ENCODE results near the gene CALCOCO1. TPM values are rescaled to one million over a fixed set of nuclear protein-coding genes. Genes with fewer than 3 reads are reported as not detected.
A peak's percentile ranks its signal among the peaks of the same experiment; 100 is the strongest.
"Not testable (repeated sequence)": the region's sequence is repeated elsewhere in the genome, so short reads cannot be mapped to it uniquely, and the experiment has no call there.

CALCOCO1 gene, protein sequence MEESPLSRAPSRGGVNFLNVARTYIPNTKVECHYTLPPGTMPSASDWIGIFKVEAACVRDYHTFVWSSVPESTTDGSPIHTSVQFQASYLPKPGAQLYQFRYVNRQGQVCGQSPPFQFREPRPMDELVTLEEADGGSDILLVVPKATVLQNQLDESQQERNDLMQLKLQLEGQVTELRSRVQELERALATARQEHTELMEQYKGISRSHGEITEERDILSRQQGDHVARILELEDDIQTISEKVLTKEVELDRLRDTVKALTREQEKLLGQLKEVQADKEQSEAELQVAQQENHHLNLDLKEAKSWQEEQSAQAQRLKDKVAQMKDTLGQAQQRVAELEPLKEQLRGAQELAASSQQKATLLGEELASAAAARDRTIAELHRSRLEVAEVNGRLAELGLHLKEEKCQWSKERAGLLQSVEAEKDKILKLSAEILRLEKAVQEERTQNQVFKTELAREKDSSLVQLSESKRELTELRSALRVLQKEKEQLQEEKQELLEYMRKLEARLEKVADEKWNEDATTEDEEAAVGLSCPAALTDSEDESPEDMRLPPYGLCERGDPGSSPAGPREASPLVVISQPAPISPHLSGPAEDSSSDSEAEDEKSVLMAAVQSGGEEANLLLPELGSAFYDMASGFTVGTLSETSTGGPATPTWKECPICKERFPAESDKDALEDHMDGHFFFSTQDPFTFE
- 155 TPM for total RNA-seq

DNA sequence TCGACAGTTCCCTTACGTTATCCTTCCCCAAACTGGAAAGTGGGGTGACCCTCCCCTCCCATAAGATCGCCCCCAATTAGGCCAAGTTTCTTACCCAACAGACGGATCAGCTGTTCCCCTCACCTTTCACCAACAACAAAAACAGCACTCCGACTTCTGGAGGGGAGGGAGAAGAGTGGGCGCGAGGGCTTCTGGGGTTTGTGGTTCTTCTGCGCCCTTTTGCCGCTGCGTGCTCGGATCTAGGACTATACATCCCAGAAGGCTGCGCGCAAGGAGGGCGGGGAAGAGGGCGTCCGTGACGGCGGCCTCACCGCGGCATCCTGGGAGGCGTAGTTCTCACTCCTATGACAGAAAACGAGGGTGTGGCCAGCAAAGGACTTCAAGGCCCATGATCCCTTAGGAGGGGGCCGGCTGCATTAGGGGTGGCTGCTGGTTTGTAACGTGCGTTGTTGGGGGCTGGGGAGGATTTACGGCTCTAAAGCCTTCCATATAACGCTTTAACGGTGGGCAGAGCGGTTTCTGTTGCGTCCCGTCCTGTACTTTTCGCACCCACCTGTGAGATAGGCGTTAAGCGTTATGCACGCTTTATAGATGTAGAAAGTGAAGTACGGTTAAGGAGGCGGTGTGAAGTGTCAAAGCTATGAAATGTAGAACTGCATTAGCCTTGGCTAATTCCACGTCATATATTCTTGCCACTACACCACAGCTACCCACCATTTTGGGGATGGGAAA lies at the start of gene CALCOCO1:
Gene CALCOCO1 (minus strand): TSS at position 143 of the 732 bp plus-strand sequence. CDS start 2,210 bp downstream, outside the sequence.
- DNase-seq (ENCODE audit: low read depth in 2 of 3, low spot score in 2 of 3), result peak; percentile 92 to 99 (median 97)

DNA sequence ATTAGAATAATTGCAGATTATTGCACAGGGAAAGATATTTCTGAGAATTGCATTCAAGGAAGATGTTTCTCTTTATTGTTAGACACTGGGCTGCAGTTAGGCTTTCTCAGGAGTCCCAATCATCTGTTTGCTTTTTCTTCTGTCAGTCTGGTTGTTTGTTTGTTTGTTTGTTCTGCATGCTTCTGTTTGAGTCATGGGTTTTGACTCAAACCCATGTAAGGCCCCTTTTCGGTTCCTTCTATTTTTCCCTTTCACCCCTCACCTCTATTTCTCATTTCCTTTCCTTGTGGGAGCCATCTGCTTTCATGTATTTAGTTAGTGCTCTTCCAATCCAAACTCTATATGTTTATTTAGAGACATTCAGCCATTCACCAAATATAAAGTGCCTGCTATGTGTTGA lies 49.6 kb upstream of the CALCOCO1 start:
- no peak for DNase-seq (ENCODE audit: low read depth in 2 of 3, low spot score in 2 of 3)

DNA sequence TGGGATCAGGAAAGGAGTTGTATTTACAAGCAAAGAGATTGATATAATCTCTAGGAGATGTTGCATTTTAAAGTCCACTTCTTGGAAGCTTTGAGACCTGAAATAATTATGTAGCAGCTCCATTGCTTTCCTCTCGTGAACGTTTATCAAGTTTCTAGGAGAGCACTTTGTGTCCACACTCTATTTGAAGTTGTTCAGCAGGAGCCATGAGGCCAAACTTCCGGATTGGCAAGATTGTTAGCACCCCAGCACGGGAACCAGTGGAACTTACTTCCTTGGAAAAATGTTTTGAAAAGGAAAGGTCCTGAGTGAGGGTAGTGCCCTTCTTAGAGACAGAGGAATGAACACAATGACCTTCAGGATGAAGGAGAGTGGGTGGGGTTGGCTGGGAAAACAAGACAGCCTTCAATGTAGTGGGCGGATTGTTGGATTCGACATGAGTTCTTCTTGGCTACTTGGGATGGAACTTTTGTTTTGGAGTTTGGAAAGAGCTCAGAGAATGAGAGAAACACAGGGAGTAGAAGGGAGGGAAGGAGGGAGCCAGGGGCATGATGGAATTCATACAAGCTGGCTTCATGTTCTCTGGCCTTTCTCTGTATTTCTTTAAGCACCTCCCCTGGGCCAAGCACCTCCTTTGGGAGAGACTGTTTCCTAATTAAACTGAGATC lies 48.4 kb upstream of the CALCOCO1 start:
- no peak for DNase-seq (ENCODE audit: low read depth in 2 of 3, low spot score in 2 of 3)

DNA sequence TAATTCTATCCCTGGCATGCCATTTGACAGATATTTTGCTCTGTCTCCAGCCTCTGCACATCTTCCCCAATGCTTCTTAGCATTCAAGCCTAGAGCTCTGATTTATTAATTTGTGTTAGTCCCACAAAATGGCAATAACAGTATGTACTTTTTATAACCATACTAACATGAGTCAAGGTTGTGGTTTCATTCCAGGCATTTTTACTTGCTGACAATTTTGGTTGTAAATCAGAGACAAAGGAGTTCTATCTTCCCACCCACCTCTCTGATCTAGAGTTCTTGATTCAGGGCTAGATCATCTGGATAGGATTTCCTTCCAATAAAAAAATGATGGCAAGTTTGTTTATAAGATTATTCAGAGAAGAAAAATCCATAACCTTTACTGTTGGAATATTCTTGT lies 43.0 kb upstream of the CALCOCO1 start:
- no peak for DNase-seq (ENCODE audit: low read depth in 2 of 3, low spot score in 2 of 3)

DNA sequence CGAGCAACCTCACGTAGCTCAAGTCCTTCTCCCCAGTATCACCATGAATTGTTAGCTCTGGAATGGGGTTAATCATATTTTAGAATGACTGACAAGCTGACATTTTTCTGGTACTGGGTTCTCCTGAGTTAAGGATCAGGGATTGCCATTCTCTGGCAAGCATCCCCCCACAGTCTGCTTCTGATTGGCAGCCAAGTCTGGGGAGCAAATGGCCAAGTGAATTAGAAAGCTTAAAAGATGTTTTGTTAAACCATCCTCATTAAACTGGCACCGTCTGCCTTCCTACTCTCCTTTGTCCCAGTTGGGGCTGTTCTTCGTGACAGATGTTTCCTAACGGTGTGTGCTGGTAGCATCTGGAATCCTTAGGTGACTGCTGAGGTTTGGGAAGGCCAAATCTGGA lies 41.7 kb upstream of the CALCOCO1 start:
- no peak for DNase-seq (ENCODE audit: low read depth in 2 of 3, low spot score in 2 of 3)

DNA sequence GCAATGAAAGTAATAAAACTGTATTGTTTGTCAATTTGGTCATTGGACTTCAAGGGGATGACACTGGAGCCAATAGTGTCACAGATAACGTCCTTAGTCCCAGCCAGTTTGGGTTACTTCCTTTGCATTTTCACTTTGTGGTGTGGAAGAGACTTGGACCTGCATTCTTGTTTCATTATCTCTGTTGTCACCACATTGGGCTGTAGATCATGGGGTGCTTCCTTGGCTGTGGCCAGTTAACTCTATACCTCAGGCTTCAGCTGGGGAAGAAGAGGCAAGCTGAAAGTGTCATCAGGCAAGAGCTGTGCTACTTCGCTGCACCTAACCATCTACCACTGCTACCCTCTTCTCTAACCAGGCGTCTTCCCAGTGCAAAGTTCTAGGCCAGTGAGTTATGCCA lies 39.6 kb upstream of the CALCOCO1 start:
- DNase-seq (ENCODE audit: low read depth in 2 of 3, low spot score in 2 of 3), result no peak

DNA sequence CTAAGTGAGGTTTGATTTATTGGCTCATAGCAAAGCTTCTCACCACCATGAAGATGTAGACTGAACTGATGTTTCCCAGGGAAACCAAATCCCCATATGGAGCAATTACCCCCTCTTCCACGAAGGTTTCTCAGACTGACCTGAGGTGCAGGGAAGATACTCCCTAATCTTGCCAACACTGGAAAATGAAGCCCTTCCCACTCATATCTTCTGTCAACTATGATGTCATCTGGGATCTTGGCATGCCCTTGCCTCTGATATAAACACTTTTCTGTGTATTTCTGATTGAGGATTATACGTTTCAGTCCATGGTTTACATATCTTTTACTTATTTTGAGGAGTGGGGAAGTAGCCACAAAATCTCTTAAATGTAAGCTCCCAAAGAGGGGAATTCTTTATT lies 38.6 kb upstream of the CALCOCO1 start:
- DNase-seq (ENCODE audit: low read depth in 2 of 3, low spot score in 2 of 3), result no peak

DNA sequence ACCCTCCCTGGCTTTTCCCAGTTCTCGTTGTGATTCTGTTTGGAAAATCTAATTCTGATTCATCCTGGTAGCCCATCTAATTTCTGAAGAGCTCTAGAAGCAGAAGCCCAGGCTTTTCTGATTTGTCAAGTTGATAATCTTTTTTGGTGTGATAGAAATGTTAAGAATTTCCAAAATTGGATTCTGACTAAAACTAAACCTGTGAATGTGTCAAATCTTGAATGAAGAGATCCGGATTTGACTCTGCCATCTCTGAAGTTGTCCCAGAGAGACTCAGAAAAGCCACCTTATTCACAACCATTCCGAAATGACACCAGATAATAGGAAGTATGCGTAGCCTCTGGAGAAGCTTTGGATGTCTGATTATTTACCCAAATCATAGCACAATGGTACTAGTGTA lies 37.4 kb upstream of the CALCOCO1 start:
- DNase-seq (ENCODE audit: low read depth in 2 of 3, low spot score in 2 of 3), result no peak

DNA sequence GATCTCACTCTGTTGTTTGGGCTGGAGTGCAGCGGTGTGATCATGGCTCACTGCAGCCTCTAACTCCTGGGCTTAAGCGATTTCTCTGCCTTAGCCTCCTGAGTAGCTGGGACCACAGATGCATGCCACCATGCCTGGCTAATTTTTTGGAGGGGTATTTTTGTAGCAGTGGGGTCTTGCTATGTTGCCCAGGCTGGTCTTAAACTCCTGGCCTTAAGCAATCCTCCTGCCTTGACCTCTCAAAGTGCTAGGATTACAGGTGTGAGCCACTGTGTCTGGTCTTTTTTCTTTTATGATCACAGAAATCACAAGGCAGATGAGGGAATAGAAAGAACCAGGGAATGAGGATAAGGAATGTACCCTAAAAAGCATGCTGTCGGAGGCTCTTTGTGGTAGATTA lies 35.5 kb upstream of the CALCOCO1 start:
- not testable (repeated sequence) for DNase-seq (ENCODE audit: low read depth in 2 of 3, low spot score in 2 of 3)

DNA sequence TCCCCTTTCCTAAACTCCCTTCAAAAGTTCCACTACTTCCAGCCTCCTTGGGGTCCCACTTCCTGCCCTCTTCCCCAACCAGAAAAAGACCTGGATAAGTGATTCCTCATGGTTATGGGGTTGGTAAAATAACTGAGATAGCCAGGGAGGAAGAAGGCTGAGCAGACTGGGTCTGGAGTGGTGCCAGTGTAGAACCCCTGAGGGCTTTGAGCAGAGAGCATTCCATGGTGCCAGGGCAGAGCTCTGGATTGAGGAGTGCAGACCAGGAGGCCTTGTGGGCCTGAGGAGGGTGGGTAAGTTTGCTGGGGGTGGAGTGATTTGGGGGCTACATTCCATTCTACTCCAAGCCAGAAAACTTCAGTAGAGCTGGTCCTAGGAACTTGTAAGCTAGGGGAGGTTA lies 34.1 kb upstream of the CALCOCO1 start:
- DNase-seq (ENCODE audit: low read depth in 2 of 3, low spot score in 2 of 3), result no peak

DNA sequence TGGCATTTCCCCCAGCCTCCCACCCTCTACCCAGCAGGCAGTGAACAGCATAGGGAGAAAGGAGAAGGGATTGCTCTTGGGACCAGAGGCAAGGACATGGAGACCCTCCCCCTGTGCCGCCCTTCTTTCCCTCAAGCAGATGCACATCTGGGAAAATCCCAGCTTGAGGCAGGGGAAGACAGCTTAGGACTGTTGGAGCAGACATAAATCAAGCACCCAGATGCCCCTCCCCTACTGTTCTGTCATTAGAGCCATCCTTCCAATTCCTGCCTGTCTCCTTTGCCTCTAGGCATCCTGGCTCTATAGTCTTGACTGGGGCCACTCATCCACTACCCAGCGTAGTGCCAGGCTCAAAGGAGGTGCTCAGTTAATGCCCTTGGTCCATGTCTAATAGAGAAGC lies 32.0 kb upstream of the CALCOCO1 start:
- no peak for DNase-seq (ENCODE audit: low read depth in 2 of 3, low spot score in 2 of 3)

DNA sequence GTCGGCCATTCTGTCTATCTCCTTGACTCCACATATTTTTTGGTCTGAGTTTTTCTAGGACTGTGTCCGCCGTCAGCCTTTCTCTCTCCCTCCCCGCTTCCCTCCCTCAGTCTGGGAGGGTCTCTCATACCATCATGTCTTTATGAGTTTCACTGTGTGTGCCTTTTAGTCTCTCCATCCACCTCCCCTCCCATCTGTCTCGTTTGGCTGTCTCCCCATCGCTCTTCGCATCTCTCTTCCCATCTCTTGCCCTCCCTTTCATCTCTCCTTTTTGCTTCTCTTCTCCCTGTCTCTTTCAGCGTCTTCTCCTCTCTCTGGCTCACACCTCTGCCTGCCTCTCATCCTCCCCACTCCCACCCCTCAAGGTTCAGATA lies 31.5 kb upstream of the CALCOCO1 start:
- no peak for DNase-seq (ENCODE audit: low read depth in 2 of 3, low spot score in 2 of 3)

DNA sequence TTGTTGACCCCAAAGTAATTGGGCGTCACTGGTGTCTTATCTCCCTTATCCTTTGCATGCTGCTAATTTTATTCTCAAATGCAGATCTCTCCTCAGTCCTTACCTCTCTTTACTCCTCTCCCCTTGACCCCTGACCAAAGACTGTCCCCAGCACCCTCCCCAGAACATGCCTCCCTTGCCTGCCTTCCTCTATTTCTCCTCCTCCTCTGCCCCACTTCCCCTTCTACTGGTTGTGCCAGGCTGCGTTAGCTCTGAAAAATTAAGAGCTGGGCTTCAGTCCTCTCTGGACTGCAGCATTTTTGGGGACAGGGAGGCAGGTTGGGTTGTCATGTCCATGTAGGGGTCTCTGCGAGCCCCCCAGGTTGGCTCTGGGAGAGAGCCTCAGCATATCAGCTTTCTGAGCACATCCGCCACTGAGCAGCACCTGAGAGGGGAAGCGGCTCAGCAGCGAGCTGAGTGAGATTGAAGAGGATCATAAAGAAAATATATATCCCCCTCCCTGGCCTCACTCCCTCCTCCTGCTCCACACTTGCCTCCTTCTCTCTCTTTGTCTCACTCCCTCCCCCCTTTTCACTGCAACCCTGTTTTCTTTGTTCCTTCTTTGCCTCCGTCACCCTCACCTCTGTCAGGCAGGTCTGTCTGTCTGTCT lies 31.0 kb upstream of the CALCOCO1 start:
- DNase-seq (ENCODE audit: low read depth in 2 of 3, low spot score in 2 of 3), result no peak

DNA sequence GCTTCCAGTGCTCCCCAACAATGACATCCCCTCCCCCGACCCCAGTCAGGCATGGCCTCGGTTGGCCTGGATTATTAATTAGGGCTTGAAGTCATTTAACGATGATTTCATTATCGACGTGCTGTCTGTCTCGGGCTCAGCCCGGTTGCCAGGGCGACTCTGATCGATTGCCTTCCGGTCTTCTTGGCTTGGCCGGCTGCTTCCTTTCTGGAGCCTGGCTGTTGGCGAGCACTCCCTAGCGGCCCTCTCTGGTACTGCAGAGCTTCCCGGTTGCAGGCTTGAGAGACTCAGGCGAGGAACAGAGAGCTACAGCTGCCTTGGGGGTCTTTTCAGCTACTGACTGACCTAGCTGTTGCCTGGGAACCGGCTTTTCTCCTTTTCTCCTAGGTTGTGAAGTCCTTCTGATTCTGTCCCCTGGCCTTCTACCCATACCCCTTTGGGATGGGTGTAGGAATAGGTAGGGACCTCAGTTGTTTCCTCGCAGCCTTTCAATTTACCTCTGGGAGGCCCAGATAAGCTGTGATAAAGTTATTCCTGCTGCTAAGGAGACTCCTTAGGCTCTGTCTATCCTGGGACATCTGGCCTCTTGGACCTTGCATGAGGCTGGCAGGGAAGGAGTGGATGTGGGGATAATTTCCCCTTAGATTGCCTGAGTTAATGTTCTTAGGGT lies 30.0 kb upstream of the CALCOCO1 start:
- peak; percentile 57 to 79 (median 65) for DNase-seq (ENCODE audit: low read depth in 2 of 3, low spot score in 2 of 3)

DNA sequence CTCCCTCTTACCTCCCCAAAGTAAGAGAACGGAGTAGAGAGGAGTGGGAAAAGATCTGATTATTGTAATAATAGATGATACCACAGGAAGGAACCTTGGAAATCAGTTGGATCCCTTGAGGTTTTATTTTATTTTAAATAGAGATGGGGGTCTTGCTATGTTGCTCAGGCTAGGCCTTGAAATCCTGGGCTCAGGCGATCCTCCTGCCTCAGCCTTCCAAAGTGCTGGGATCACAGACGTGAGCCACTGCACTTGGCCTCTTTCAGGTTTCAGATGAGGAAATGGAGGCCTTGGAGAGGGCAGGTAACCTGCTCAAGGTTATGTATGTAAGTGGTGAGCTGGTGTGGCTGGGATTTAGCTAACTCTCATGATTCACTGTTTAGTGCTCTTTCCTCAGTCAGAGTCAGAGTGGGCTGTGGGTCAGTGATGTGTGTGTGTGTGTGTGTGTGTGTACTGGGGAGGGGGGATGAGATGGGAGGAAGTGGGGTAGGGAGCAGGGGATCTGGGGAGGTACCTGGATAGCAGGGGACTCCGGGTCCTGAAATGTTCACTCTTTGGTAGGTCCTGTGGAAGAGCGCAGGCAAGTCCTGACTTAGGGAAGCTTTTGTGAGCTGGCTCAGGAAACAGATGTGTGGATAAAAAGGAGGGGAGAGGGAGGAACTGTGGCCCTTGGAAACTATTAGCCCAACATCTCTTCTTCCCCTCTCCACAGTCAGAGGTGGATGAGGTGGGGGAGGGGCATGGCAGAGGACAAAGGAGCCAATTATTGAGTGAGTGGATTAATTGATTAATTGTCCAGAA lies 29.2 kb upstream of the CALCOCO1 start:
- no peak for DNase-seq (ENCODE audit: low read depth in 2 of 3, low spot score in 2 of 3)

DNA sequence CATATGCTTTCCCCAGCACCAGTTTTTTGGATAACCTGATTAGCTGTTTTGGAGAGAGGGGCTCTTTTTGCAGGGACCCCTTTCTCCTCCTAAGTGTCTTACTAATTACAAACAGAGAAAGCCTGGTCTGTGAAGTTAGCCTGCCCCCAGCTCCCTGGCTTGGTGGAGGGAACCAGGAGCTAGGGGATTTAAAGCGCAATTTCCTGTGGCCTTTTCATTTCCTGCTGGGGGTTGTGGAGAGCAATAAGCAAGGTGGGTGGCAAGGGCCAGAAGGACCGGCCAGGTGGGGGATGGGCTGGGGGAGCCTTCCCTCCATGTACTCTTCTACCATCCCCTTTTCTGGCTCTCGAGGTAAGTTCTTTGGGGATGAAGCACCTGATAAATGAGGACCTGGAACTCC lies 28.6 kb upstream of the CALCOCO1 start:
- no peak for DNase-seq (ENCODE audit: low read depth in 2 of 3, low spot score in 2 of 3)

DNA sequence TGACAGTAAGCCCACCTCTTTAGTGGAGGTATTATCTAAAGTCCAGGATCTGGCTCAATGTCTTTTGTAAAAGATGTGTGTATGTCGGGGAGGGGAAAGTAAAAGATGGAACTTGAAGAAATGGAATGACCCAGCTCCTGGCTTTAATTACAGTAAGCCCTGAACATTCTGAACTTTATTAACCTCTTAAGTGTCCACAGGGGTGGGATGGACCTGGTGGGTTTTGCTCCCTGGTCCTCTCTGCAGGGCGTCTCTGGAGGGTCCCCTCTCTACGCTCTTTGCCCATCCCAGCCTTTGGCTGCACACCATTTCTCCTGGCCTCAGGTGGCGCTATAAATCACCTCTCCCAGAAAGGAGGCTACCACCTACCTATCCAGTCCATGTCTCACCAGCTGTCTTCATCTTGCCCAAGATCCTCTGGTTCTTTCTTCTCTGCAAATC lies 28.2 kb upstream of the CALCOCO1 start:
- DNase-seq (ENCODE audit: low read depth in 2 of 3, low spot score in 2 of 3), result no peak

DNA sequence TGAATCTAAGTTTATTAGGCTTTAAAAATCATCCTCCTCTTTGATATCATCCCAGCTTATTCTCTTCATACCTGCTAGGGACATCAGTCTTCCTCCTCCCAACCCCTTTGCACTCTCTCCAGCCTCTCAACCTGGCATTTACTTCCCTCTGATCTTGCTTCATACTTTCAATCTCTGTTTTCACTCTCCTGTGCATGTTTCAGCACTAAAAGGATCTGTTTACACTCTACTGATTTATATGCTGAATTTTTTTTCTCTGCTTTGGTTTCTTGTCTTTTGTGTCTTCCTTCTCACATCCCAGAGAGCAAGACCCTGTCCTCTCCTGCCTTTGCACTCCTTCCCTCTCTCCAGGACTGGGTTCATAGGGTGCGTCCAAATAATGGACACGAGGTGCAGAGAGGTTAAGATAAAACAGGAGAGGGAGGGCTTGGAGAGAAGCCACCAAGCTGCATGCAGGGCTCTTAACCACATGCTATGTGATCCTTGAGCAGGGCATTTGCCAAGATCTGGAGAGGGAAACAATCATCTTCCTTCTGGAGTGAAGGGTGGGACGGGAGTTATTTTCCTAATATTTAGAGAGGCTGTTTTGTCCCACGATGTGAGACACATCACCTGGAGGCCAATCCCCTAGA lies 27.5 kb upstream of the CALCOCO1 start:
- no peak for DNase-seq (ENCODE audit: low read depth in 2 of 3, low spot score in 2 of 3)

DNA sequence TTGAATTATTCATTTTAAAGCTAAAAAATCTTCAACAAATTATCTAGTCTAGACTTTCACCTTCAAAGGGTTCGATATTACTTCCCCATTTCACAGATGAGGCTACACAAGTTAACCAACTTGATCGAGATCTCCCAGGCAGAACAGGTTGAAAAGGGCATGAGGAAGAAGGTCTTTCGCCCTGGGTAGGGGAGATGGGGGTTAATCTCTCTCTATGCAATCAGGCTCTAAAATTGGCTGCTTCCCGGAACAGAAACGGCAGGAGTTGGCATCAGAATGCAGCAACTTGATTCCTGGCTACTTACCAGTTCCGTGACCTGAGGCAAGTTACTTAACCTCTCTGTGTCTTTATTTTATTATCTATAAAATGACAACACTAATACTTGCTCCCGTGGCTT lies 26.9 kb upstream of the CALCOCO1 start:
- no peak for DNase-seq (ENCODE audit: low read depth in 2 of 3, low spot score in 2 of 3)

Measured in hematopoietic multipotent progenitor cell (in vitro differentiated cells).